GM21737 (cell line): ENCODE measurements around the gene PTPRG.
"Not testable (repeated sequence)": the region's sequence is repeated elsewhere in the genome, so short reads cannot be mapped to it uniquely, and the experiment has no call there.

Experiments used
- ATAC-seq: cut with Tn5 transposase; IDR thresholded peaks from one replicate; pipeline ENCODE4 v1.9.1; 2021; ENCODE audit warnings: mild to moderate bottlenecking, moderate library complexity; ENCODE audit not compliant: unreplicated experiment

Gene PTPRG

DNA sequence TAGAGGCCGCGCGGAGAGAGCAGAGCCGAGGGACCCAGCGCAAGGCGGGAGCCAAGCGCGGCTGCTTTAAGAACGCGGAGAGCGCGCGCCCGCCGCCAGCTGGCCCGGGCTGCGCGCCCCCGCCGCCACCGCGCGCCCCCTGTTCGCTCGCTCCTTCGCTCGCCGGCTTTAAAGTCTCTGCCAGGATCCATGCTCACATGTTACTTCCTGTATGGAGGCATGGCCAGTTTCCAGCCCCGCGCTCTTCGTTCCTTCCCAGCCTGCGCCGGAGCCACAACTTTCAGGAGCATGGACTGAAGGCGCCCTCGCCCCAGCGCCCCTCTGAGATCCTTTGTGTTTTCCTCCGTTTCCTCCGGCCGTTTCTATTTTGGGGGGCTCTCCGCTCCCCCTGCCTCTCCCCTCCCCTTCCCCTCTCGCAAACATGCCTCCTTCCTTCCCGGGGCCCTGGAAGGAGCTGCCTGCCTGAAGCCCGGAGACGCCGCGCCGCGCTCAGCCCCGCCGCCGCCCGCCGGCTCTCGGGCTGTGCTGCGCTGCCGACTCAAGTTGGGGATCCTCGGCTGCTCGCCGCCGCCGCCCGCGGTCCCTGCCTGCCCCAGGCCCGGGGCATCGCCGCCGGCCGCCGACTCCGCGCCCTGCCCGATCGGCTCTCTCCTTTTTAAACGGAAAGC lies at the start of gene PTPRG:
Gene PTPRG (plus strand): TSS at position 198 of the 668 bp plus-strand sequence. CDS start 717 bp downstream, outside the sequence.
- peak; percentile 53 for ATAC-seq

DNA sequence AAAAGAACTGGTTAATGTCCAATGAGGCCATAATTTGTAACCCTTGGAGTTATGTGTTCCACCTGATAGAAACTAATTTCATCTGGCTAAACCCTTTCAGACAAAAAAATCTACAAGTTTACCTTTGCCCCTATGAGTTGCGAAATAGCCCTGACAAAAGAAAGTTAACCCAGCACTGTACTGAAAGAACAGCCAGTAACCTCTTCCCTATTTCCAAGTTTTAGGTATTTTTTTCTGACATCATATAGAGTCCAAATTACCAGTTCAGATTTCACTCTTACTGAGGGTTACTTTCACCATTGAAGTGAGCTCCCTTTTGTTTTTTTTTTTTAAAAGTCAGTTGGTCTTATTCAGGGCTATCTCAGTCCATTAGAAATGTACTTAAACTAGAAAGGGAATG lies 42.8 kb upstream of the PTPRG start:
- ATAC-seq = no peak

DNA sequence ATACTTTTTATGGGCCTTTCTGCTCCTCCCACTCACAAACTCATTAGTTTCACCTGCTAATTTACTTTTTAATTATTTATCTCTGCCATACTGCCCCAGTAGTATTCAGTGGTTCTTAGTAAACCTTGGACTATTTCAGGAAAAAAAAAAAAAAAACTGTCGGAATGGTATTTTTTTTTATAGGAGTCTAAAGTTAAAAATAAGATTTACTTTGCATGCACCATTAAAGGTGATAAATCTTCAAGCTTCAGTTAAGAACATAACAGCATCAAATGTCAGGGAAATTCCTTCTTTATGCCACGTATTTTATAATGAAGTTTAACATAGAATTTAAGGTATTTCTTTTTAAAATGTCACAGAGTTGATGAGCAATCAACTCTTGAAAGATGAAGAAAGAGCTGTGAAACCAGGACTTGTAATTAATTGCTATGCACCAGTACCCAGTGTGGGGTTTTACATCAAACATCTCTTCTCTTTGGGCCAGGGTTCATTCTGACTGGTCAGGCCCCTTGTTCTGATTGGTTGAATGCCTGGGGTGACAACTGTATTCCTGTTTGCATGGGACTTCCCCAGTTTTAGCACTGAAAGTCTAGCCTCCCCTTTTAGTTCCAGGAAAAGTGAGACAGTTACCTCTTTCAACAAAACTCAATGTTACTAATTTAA lies 40.3 kb upstream of the PTPRG start:
- peak; percentile 98 for ATAC-seq

DNA sequence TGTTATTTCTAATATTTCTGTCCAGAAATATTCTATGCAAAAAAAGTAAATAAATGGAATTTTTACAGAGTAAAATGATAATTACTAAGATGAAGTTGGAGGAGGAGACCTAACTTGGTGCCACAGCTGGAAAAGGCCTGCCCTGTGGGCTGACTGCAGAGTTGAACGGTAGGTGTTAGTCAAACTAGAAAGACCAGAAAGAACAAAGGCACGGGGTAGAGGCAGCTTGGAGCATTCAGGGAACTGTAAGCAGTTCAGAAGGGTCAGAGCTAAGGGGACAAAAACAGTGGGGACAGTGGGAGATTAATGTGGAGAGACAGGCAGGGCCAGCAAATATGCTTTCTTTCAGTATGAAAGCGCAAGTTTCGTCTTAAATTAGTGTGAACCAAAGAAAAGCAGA lies 39.3 kb upstream of the PTPRG start:
- no peak for ATAC-seq

DNA sequence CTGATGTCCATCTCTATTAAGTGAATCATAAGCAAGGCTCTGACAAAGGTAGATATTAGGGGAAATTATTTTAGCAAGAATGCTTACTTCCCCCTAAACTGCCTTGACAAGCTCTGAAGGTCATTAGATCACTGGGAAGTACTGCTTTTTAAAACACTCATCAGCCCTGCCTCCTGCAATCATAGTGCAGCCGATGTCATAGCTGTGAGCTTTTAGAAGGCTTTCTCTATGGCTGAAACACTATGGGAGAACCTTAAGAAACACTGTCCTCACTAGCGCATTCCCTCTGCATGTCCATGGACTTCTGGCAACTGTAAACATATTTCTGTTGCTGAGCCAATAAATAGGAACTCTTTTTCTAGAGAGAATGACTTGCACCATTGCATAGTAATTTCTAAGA lies 38.7 kb upstream of the PTPRG start:
- no peak for ATAC-seq

DNA sequence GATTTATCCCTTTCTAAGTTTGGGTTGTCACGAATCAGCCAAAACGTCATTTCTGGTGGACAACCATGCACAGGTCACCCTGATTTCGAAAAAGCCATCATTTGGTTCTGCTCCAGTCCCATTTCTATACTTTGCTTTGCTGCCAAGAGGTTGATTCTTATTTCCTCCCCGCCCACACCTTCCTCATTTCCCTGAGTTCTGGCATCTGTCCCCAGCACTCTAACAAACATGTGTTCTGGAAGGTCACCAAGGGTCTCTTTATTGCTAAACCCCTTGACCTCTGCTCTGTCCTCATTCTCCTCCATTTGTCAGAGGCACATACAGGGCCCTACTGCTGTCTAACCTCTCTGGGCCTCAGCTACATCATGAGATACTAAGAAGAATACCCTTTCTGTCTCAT lies 36.4 kb upstream of the PTPRG start:
- no peak for ATAC-seq

DNA sequence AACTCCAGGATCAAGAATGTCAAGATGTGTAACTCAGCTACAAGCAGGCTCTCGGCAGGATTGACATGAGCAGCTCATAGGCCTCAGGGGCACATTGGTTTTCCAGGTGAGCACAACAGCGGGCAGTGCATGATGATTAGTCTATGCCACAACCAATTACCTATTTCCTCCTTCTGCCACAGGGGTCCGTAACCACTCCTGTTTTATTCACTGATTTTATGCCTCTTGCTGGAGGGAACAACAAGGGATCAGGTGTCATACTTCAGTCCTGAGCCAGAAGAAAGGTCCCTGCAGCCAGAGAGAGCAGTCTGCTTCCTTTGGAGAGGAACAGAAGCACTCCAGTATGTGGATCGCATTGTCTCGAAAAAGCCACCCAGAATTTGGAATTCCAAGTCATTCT lies 35.1 kb upstream of the PTPRG start:
- ATAC-seq = no peak

DNA sequence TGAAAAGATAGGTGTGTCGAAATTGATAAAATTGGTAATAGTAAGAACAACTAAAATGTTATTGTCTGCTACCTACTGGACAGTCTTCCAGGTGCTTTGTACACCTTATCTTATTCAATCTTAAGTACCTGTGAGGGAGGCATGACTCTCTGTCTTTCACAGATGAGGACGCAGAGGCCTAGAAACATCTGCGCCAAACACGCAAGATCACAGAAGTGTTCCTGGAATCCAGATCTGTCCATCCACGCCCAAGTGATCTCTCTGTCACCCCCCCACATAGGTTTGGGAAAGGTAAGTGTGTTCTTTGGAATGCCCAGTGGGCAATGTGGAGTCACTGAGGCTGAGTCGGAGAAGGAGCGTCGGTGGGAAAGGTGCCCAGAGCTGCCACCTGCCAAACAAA lies 34.4 kb upstream of the PTPRG start:
- no peak for ATAC-seq

DNA sequence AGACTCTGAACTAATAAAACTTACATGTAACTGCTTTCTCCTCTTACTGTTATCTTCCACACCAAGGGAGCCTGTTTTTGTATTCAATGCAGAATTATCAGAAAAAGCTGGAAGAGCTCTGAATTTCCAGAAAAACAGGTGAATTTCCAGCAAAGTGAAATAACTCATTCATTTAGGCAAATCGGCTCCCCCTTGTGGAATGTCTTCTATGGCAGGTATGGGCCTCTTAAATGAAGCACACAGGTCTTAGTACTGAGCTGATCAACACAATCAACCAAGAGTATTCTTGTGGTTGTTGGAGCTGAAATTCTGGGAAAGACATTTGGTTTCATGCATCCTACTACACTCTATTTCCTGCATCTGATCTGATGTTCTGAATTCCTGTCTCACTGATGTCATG lies 31.0 kb upstream of the PTPRG start:
- no peak for ATAC-seq

DNA sequence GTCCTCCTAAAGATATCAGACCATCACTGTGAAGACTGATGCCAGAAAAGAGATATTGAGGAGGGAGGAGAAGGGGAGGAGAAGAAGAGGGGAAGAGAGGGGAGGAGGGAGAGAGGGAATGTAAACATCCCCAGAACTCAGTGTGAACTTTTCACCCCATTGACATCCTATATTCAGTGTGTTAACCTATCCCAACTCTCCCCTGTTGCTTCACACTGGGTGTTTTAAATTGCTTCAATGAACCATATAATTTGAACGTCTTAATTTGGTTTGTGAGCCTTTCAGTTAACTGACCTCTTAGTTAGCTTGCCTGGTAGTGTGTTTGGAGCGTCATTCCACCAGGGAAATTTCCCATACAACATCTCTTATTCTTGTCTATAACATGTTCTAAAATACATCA lies 29.8 kb upstream of the PTPRG start:
- no peak for ATAC-seq

DNA sequence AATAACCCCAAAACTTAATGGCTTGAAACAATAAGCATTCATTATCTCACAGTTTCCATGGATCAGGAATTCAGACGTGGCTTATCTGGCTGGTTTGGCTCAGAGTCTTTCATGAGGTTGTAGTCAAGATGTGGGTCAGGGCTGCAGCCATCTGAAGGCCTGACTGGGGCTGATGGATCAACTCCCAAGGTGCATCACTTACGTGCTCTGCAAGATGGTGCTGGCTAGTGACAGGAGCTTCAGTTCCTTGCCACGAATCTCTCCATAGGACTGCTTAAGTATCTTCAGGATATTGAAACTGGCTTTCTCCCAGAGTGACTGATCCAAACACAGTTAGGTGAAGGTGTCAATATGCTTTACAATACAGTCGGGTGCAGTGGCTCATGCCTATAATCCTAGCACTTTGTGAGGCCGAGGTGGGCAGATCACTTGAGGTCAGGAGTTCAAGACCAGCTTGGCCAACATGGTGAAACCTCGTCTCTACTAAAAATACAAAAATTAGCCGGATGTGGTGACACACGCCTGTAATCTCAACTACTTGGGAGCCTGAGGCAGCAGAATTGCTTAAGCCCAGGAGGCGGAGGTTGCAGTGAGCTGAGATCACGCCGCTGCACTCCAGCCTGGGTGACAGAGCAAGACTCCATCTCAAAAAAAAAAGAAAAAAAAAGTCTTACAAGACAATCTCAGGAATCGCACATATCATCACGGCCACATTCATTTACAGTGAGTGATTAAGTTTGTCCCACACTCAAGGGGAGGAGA lies 28.5 kb upstream of the PTPRG start:
- ATAC-seq = no peak

DNA sequence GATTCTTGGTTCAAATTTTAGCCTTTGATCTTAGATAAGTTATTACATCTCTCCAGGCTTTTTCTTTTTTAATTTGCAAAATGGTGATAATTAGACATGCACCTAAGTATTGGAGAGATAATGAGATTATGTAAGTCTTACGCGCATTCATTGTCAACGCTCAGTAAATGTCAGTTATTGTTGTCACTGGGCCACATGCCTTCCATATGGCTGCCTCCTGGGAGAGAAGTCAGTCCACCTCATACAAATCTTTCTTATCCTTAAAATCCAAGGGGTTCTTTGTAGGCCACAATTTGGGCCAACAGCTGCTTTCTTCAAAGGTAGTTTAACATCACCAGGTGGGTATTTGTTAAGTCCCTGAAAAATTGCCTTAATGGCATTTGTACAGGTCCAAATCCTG lies 25.5 kb upstream of the PTPRG start:
- no peak for ATAC-seq

DNA sequence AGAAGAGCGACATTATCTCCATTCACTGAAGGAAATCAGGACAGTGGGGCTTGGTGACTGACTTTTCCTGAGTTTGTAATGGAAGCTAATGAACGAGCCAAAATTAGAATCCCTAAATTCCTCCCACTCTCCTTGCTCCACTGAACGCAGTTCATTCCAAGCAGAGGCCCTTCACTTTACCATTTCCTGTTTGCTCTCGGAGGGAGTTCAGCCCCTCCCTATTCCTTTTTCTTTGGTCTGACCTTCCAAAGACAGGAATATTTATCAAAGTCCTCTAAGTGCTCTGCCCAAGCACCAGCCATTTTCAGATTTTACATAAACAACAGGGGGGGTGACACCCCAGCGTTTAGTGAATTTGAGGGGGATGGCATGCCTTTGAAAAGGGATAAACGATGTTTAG lies 24.0 kb upstream of the PTPRG start:
- ATAC-seq = no peak

DNA sequence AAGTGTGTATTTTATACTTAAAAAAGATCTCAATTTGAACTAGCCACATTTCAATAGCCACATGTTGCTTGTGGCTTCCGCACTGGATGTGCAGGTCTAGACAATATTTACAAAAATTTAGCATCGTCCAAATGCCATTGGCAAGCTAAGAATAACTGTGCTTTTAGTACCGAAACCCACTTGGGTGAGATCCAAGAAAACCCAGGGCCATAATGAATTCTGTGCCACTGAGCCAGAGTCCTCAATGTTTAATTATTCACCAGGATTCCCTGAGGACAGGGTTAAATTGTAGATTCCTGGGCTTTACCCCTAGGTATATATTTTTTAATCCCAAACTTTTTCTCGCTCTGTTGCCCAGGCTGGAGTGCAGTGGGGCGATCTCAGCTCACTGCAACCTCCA lies 22.9 kb upstream of the PTPRG start:
- ATAC-seq = no peak

DNA sequence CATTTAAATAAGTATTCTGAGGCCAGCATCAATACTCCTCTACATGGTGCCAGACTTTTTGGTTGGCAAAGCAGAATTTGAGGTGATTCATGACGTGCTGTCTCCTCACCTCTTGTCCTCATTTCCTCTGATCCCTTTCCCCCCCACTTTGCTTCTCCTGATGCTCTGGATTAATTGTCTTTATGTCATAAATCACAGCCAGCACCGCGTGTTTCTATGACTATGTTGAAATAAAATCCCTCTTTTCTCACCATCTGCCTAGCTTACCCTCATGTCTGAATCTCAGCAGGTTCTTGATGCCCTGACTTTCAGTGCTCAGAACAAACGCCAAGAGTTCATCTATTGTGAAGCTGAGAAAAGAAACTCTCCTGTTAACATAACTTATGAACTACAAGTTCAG lies 19.7 kb upstream of the PTPRG start:
- no peak for ATAC-seq

DNA sequence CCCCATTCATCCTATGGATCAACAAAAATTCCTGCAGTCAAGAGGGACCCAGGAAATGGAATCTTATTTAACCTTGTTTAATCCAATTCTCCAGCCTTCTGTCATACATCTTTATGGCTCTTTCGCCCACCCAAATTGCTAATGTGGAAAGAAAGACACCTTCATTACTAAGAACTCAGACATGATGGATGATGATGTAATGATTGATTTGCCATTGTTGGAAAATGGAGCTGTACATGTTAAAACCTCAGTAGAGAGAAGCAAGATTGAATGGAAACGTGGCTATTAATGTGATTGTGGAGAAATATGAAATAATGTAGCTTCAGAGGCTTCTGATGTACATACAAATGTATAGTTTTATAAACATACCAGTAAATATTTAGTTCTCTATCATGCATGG lies 15.7 kb upstream of the PTPRG start:
- ATAC-seq = no peak

DNA sequence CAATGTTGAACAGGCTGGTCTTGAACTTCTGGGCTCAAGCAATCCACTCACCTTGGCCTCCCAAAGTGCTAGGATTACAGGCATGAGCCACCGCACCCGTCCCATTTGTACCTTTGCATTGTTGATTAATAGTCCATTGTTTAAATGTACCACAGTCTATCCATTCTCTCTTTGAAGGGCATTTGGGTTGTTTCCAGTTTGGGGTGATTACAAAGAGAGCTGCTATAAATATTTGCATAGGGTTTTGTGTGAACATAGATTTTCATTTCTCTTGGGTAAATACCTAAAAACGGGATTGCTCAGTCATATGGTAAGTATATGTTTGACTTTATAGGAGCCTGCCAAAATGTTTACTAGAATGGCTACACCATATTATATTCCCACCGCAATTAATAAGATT lies 13.7 kb upstream of the PTPRG start:
- no peak for ATAC-seq

DNA sequence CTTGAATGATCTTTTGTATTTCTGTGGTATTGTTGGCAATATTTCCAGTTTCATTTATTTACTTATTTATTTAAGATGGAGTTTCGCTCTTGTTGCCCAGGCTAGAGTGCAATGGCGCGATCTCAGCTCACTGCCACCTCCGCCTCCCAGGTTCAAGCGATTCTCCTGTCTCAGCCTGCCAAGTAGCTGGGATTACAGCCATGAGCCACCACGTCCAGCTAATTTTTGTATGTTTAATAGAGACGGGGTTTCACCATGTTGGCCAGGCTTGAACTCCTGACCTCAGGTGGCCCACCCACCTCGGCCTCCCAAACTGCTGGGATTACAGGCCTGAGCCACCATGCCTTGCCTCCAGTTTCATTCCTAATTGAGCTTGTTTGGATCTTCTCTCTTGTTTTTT lies 8.7 kb upstream of the PTPRG start:
- ATAC-seq = not testable (repeated sequence)

DNA sequence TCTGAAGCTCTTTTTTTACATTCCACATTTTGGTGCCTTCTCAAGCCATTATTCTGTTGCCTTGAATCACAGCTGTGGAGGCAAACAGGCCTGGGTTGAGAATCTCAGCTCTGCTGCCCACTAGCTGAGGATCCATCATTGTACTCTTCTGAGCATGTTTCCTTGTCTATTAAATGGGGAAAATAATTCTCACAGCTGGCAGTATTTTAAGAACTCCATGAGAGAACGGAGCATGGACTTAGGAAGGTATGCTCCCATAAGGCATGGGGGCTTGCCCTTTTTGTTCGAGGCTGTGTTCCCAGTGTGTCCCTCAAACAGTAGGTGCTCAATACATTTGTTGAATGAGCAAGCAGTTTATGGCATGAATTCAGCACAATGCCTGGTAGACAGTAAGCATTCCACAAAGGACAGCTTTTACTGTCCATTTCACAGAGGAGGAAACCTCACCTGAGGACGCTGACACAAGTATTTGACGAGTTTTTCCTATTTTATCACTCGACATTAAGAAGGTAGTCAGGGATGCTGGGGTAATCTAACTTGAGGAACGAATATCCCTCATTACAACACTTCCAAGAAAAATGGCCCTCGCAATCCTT lies 2.1 kb upstream of the PTPRG start:
- no peak for ATAC-seq

DNA sequence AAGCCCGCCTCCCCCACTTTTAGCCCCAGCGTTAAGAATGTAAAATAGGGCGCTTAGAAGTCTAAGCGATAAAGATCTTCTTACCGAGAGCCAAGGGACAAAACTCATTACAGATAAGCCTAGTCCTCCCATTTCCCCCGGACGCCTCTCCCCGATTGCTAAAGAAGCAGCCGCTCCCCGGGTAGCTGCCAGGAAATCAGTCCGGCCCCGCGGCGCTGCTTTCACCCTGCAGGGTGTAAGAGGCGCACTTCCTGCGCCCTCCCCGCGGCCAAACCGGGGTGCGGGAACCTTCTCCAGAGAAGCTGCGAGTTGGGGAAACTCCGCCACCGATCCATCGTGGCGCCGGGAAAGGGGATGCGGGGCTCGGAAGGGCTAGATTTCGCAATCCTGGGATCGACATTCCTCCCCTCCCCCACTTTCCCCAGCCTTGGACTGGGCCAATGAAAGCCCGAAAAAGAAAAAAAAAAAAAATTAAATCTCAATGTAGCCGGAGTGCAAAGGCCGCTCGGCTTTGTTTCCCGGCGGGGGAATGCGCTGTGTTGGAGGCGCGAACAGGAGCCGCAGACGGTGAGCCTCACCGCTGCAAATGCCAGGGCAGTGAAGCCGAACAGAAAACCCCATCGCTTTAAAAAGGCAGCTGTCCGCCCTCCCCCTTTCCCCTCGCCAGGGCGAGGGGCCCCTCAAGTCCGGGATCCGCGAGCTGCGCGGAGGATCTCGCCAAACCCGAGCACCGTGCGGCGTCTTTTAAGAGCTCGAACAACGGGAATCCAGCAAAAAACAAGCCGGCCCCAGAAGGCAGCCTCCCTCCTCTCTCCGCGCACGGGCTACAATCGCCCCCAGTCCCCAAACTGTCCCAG lies 626 bp upstream of the PTPRG start:
- ATAC-seq = peak; percentile 53
